ENCODE data around the gene MCM7. TPM values are rescaled to one million over a fixed set of nuclear protein-coding genes. Genes with fewer than 3 reads are reported as not detected.
A peak's percentile ranks its signal among the peaks of the same experiment; 100 is the strongest.

MCM7 gene
- total and polyA plus RNA-seq, 2 of the 13 experiments (the other 11 are each of a cell fraction or from before 2014, with no cell fraction given) = 84.5 to 214 TPM

- peak; percentile 52; the same call in 1 of the 2 replicates for TF ChIP-seq PRDM10 (CRISPR knock-in tag; IDR thresholded peaks at IDR 0.05; ENCODE audit: low read depth)
- TF ChIP-seq HNRNPK (IDR thresholded peaks at IDR 0.05; ENCODE audit: low read depth, low read length, poor library complexity, severe bottlenecking) = peak; percentile 11
- no peak for TF ChIP-seq ESRRA (CRISPR knock-in tag; IDR thresholded peaks at IDR 0.05; ENCODE audit: low read depth)
- no peak for TF ChIP-seq TOPORS (CRISPR knock-in tag; IDR thresholded peaks at IDR 0.05)
- TF ChIP-seq KDM1A (CRISPR knock-in tag; IDR thresholded peaks at IDR 0.05) = no peak
- no peak for TF ChIP-seq ZNF282 (IDR thresholded peaks at IDR 0.05; ENCODE audit: partially characterized antibody)
- no peak for TF ChIP-seq ZKSCAN5 (CRISPR knock-in tag; IDR thresholded peaks at IDR 0.05)
- TF ChIP-seq PATZ1 (CRISPR knock-in tag; IDR thresholded peaks at IDR 0.05) = peak; percentile 88
- no peak for TF ChIP-seq HCFC1 (IDR thresholded peaks at IDR 0.05; ENCODE audit: low read depth, low read length)
- no peak for TF ChIP-seq CCAR2 (optimal IDR thresholded peaks at IDR 0.05; ENCODE audit: low read depth, low read length)
- no peak for TF ChIP-seq ZNF724P (CRISPR knock-in tag; IDR thresholded peaks at IDR 0.05; ENCODE audit: borderline replicate concordance)
- TF ChIP-seq CC2D1A (CRISPR knock-in tag; IDR thresholded peaks at IDR 0.05) = no peak
- no peak for TF ChIP-seq ZNF510 (CRISPR knock-in tag; IDR thresholded peaks at IDR 0.05; ENCODE audit: low read depth)
- no peak; the same call in 1 of the 2 replicates for TF ChIP-seq RNF2 (conservative IDR thresholded peaks at IDR 0.05; ENCODE audit: low read depth)
- no peak for TF ChIP-seq NFE2 (CRISPR knock-in tag; IDR thresholded peaks at IDR 0.05)
- TF ChIP-seq NR2F2 (IDR thresholded peaks at IDR 0.05; ENCODE audit: borderline replicate concordance, low read depth) = no peak
- TF ChIP-seq HMGXB3 (CRISPR knock-in tag; IDR thresholded peaks at IDR 0.05; ENCODE audit: borderline replicate concordance) = peak; percentile 22; the same call in 1 of the 2 replicates
- TF ChIP-seq SETDB1 (CRISPR knock-in tag; IDR thresholded peaks at IDR 0.05; ENCODE audit: borderline replicate concordance) = no peak
Measured at GRCh38 chr7:100148559-100149328, 47.5 kb upstream of the MCM7 start, which contains the start of gene LAMTOR4 (continued).

All from HepG2 (cell line).